NOMO-1 (cell line): Measurements from ENCODE around the gene SNRPA1.

Experiments used
- DNase-seq, 2 experiments: peaks; one replicate each; lab custom pipeline; 2025; ENCODE audit not compliant: unreplicated experiment in 2 of 2; lab: John Stamatoyannopoulos, UW

Gene SNRPA1

GRCh38 chr15:101264911-101265641 is 30.0 kb downstream of the SNRPA1 start:
- DNase-seq, result no peak

GRCh38 chr15:101264011-101264410 is 31.0 kb downstream of the SNRPA1 start:
- DNase-seq, result no peak

GRCh38 chr15:101262551-101262950 is 32.5 kb downstream of the SNRPA1 start:
- no peak for DNase-seq

GRCh38 chr15:101258238-101259144 is 36.6 kb downstream of the SNRPA1 start:
- peak; percentile 51 to 69 for DNase-seq

GRCh38 chr15:101256757-101257156 is 38.3 kb downstream of the SNRPA1 start:
- peak; percentile 17 to 24 for DNase-seq

GRCh38 chr15:101255615-101256241 is 39.3 kb downstream of the SNRPA1 start:
- DNase-seq, result no peak

GRCh38 chr15:101255051-101255395 is 40.0 kb downstream of the SNRPA1 start:
- DNase-seq, result no peak

GRCh38 chr15:101254157-101255050 is 40.6 kb downstream of the SNRPA1 start:
- no peak for DNase-seq

GRCh38 chr15:101252836-101253235 is 42.2 kb downstream of the SNRPA1 start:
- no peak for DNase-seq

- DNase-seq, result peak; percentile 91 to 97
These were observed 42.9 kb downstream of the SNRPA1 start, which contains the start of gene CHSY1 for GRCh38 chr15:101251830-101252820. TSS of gene CHSY1 (minus strand) at chr15:101252048. CDS start at chr15:101251456, 592 bp downstream.

- peak in 1 of 2 experiments; percentile 51 for DNase-seq
These were observed 43.9 kb downstream of the SNRPA1 start for GRCh38 chr15:101250873-101251829.

- DNase-seq, result no peak
These were observed 44.7 kb downstream of the SNRPA1 start for GRCh38 chr15:101250341-101250831.

- no peak for DNase-seq
These were observed 46.8 kb downstream of the SNRPA1 start for GRCh38 chr15:101248274-101248673.

GRCh38 chr15:101246824-101247745 is 48.0 kb downstream of the SNRPA1 start:
- DNase-seq, result no peak

GRCh38 chr15:101246391-101246790 is 48.7 kb downstream of the SNRPA1 start:
- DNase-seq, result no peak

GRCh38 chr15:101244889-101245668 is 50.0 kb downstream of the SNRPA1 start:
- DNase-seq, result no peak
